CD4-positive, alpha-beta T cell treated with Interleukin-4 for 4 hours (primary cell): Measurements from ENCODE around the gene SHISA9.

ENCODE experiments used
- DNase-seq: peaks from one replicate; pipeline ENCODE4 v3.0.0-alpha.2; 2020

SHISA9 gene

GRCh38 chr16:13081825-13082331 lies 180.5 kb downstream of the SHISA9 start:
- DNase-seq, result no peak

- DNase-seq, result no peak
These were observed 182.3 kb downstream of the SHISA9 start for GRCh38 chr16:13083681-13084080.

- no peak for DNase-seq
These were observed 182.9 kb downstream of the SHISA9 start for GRCh38 chr16:13084331-13084730.

GRCh38 chr16:13093661-13094060 lies 192.3 kb downstream of the SHISA9 start:
- no peak for DNase-seq

- DNase-seq, result no peak
These were observed 193.7 kb downstream of the SHISA9 start for GRCh38 chr16:13095061-13095460.

- DNase-seq, result no peak
These were observed 197.1 kb downstream of the SHISA9 start for GRCh38 chr16:13098536-13098935.

GRCh38 chr16:13099822-13100221 lies 198.4 kb downstream of the SHISA9 start:
- no peak for DNase-seq

GRCh38 chr16:13100970-13101369 lies 199.6 kb downstream of the SHISA9 start:
- DNase-seq, result no peak

GRCh38 chr16:13101828-13102227 lies 200.4 kb downstream of the SHISA9 start:
- no peak for DNase-seq

GRCh38 chr16:13102401-13102800 lies 201.0 kb downstream of the SHISA9 start:
- no peak for DNase-seq

GRCh38 chr16:13103831-13104530 lies 202.6 kb downstream of the SHISA9 start:
- DNase-seq, result no peak

- DNase-seq, result no peak
These were observed 203.4 kb downstream of the SHISA9 start for GRCh38 chr16:13104772-13105171.

GRCh38 chr16:13105427-13105826 lies 204.0 kb downstream of the SHISA9 start:
- no peak for DNase-seq

- no peak for DNase-seq
These were observed 205.1 kb downstream of the SHISA9 start for GRCh38 chr16:13106464-13106863.

GRCh38 chr16:13108126-13108525 lies 206.7 kb downstream of the SHISA9 start:
- DNase-seq, result no peak

- no peak for DNase-seq
These were observed 207.8 kb downstream of the SHISA9 start for GRCh38 chr16:13109171-13109570.

- DNase-seq, result no peak
These were observed 208.9 kb downstream of the SHISA9 start for GRCh38 chr16:13110124-13110796.

- no peak for DNase-seq
These were observed 210.3 kb downstream of the SHISA9 start for GRCh38 chr16:13111747-13112146.

- no peak for DNase-seq
These were observed 212.3 kb downstream of the SHISA9 start for GRCh38 chr16:13113741-13114140.

GRCh38 chr16:13118091-13118490 lies 216.7 kb downstream of the SHISA9 start:
- no peak for DNase-seq

- no peak for DNase-seq
These were observed 218.7 kb downstream of the SHISA9 start for GRCh38 chr16:13120091-13120490.

GRCh38 chr16:13120557-13120956 lies 219.2 kb downstream of the SHISA9 start:
- no peak for DNase-seq

- no peak for DNase-seq
These were observed 222.6 kb downstream of the SHISA9 start for GRCh38 chr16:13123991-13124390.

GRCh38 chr16:13127144-13127543 lies 225.7 kb downstream of the SHISA9 start:
- DNase-seq, result no peak

- DNase-seq, result no peak
These were observed 229.2 kb downstream of the SHISA9 start for GRCh38 chr16:13130586-13130985.
